WI38 (cell line): ENCODE measurements around the gene NLRP6.

ENCODE experiments used
- H3K4me3 ChIP-seq: 2 replicates; pipeline ENCODE4 v1.5.1; 2011; ENCODE audit warnings: low read depth, mild to moderate bottlenecking, control low read depth, low read length
- CTCF ChIP-seq: IDR thresholded peaks from 2 replicates; pipeline ENCODE4 v1.5.1; 2012; ENCODE audit warnings: low read depth, mild to moderate bottlenecking, control low read depth, low read length

Gene NLRP6

GRCh38 chr11:269146-269890, 8.9 kb upstream of the NLRP6 start:
- no peak overlapping the region for H3K4me3 ChIP-seq

DNA sequence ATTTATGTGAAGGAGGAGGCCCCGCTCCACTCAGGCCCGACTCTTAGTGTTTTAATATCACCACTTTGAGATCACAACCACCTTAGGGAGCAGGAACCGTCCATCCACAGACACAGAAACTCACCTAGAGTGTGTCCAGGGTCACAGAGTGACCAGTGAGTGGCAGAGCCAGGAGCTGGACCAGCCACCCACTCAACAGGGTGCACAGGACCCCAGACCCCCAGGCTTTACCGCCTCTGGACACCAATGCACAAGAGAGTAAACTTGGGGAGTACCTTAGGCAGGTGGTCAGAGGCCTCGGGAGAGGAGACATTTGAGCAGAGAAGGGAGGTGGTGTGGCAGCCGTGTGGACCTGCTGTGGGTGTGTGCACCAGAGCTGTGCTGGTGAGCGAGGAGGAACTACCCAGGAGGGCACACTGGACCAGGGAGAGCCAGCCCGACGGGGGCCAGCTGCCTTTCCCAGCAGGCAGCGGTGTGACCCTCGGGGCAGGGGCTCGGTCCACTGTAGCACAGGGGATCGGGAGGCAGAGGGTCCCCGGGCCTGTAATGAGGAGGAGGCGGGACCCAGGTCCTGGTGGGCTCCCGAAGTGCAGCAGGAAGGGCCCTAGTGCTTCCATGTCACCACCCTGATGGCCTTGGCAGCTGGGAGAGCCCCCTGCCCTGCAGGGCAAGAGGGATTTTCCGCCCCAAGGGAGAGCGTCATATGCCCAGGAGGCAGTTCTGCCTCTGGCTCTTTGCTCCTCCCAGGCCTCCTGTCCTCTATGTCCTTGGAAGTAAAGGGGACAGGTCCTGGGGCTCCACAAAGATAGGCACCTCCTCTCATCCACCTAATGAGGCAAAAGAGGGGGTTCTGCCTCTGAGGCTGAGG, 7.5 kb upstream of the NLRP6 start:
- H3K4me3 ChIP-seq: no peak overlapping the region
- no peak for TF ChIP-seq CTCF

More at GRCh38 chr11:269146-269890, 8.9 kb upstream of the NLRP6 start:
- no peak for TF ChIP-seq CTCF

DNA sequence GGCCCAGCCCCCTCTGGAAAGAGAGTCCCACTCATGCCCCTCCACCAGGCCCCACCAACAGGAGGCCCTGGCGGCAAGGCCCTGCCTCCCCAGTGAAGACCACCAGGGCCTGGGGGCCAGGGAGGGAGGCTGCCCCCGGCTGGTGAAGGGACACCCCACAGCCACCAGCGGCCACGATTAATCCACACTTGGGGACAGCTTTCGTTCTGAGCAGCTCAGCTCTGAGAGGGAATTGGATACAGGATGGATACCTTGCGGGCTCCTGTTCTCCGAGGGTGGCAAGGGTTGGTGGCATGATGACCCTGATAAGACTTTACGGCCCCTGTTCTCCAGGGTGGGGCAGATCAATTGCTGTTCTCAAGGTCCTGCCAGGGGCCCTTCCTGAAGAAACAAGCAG, 6.9 kb upstream of the NLRP6 start:
- no peak for TF ChIP-seq CTCF
- no peak overlapping the region for H3K4me3 ChIP-seq

DNA sequence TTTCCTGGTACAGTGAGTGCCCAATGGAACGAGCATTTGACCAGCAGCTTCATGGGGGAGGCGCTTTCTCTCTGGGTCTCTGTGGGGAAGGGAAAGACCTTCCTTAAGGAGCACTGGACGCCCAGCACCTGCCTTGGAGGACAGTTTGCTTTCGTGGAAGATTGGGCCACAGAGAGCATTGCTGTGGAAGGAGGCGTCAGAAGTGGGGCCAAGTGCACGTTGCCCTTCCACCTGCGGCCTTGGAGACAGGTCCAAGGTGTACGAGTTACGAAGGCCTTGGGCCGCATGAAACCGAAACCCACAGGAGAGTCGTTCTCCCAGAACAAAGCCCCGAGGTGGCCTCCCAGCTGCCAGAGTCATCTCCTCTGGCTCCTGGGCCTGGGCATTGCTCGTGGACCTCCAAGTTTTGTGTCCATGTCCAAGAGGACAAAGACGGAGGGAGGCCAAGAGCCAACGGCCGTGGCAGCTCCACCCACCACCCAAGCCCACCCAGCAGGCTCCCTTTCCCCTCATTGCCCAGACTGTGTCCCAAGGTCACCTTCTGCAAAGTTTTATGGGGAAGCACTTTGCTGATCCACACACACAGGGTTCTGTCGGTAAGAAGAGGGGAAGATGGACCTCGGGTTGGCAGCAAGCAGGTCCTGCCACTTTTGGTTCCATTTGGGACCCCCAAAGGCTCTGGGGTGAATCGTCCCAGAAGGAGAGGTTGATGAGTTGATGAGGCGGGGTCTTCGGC, 5.8 kb upstream of the NLRP6 start:
- no peak overlapping the region for H3K4me3 ChIP-seq
- TF ChIP-seq CTCF: no peak

- H3K4me3 ChIP-seq: no peak overlapping the region
- TF ChIP-seq CTCF: no peak
Observed at GRCh38 chr11:272931-273198, 5.3 kb upstream of the NLRP6 start.

GRCh38 chr11:276219-276618, 2.0 kb upstream of the NLRP6 start:
- TF ChIP-seq CTCF: no peak
- H3K4me3 ChIP-seq: no peak overlapping the region
